H1 (cell line): ENCODE results near the gene HCST. TPM values are rescaled to one million over a fixed set of nuclear protein-coding genes. Genes with fewer than 3 reads are reported as not detected.

Source experiments
- CTCF ChIA-PET: fragments of 300-600 bp; sonication (Branson Sonifier 250); formaldehyde crosslinking; loops from one replicate; lab custom pipeline; 2021; ENCODE audit not compliant: partially characterized antibody; lab: Charles Lee
- POLR2A ChIA-PET: fragments of 300-600 bp; sonication (Branson Sonifier 250); formaldehyde crosslinking; loops from one replicate; lab custom pipeline; 2021; ENCODE audit warnings: inconsistent platforms; ENCODE audit not compliant: partially characterized antibody; lab: Charles Lee
- DNase-seq, 2 experiments: peaks; one replicate each; pipeline versions ENCODE4 v3.0.0 to v3.0.0-alpha.2; 2010 to 2022; ENCODE audit warnings: low spot score in 2 of 2, low read depth in 1 of 2, mixed read lengths in 1 of 2
- FAIRE-seq: peaks from 2 replicates; lab custom pipeline; 2011; peaks lifted over from hg19 to GRCh38; lab: Jason Lieb, UNC
- H2AFZ ChIP-seq: 2 replicates; pipeline ENCODE4 v1.8.1; 2012; ENCODE audit warnings: low read length, inconsistent platforms
- H2AK5ac ChIP-seq: 2 replicates; pipeline ENCODE4 v1.6.1; 2013; ENCODE audit warnings: low read depth, low read length
- H2BK120ac ChIP-seq: replicated peaks from 2 replicates; pipeline ENCODE3; 2013; ENCODE audit warnings: low read depth, low read length, inconsistent platforms
- H2BK12ac ChIP-seq: 2 replicates; pipeline ENCODE4 v1.6.1; 2013; ENCODE audit warnings: low read depth, low read length
- H2BK15ac ChIP-seq: 2 replicates; pipeline ENCODE4 v1.6.1; 2013; ENCODE audit warnings: low read length
- H2BK20ac ChIP-seq: 2 replicates; pipeline ENCODE4 v1.6.1; 2013; ENCODE audit warnings: low read length
- H2BK5ac ChIP-seq: 2 replicates; pipeline ENCODE4 v1.6.1; 2013; ENCODE audit warnings: low read depth, low read length
- H3K14ac ChIP-seq: 2 replicates; pipeline ENCODE4 v1.6.1; 2013; ENCODE audit warnings: inconsistent platforms; ENCODE audit not compliant: insufficient read length
- H3K18ac ChIP-seq: 2 replicates; pipeline ENCODE4 v1.6.1; 2013; ENCODE audit warnings: low read length; ENCODE audit errors: extremely low read depth
- H3K23ac ChIP-seq: 2 replicates; pipeline ENCODE4 v1.6.1; 2013; ENCODE audit warnings: inconsistent platforms; ENCODE audit not compliant: insufficient read length
- H3K23me2 ChIP-seq: 2 replicates; pipeline ENCODE4 v1.6.1; 2013; ENCODE audit warnings: low read depth, low read length
- H3K27ac ChIP-seq: 2 replicates; pipeline ENCODE4 v1.6.1; 2011; ENCODE audit warnings: low read depth, low read length, inconsistent platforms
- H3K27me3 ChIP-seq, 4 experiments: replicated peaks in 1 of 4; 1 replicate in 1 of 4; 2 replicates in 3 of 4; pipeline versions ENCODE4 v1.6.1 to v1.8.1; 2011 to 2013; ENCODE audit warnings: low read length in 3 of 4, mild to moderate bottlenecking in 3 of 4, inconsistent platforms in 2 of 4, mixed read lengths in 2 of 4, moderate library complexity in 1 of 4; ENCODE audit not compliant: control insufficient read depth in 3 of 4, insufficient read depth in 3 of 4; ENCODE audit errors: extremely low read depth in 1 of 4
- H3K36me3 ChIP-seq, 4 experiments: 2 replicates each; pipeline versions ENCODE4 v1.6.1 to v1.8.1; 2011 to 2013; ENCODE audit warnings: mild to moderate bottlenecking in 4 of 4, low read length in 3 of 4, moderate library complexity in 2 of 4, control low read depth in 1 of 4, inconsistent platforms in 1 of 4; ENCODE audit not compliant: insufficient read depth in 4 of 4, control insufficient read depth in 2 of 4
- H3K4ac ChIP-seq: replicated peaks from 2 replicates; pipeline ENCODE3; 2013; ENCODE audit warnings: low read length, low read depth, mixed read lengths, inconsistent platforms; ENCODE audit not compliant: insufficient read length
- H3K4me1 ChIP-seq, 4 experiments: replicated peaks in 1 of 4; 1 replicate in 1 of 4; 2 replicates in 3 of 4; pipeline versions ENCODE4 v1.6.1 to v1.8.1; 2011 to 2013; ENCODE audit warnings: low read length in 3 of 4, inconsistent platforms in 2 of 4, mixed read lengths in 1 of 4; ENCODE audit not compliant: insufficient read depth in 4 of 4, control insufficient read depth in 3 of 4
- H3K4me2 ChIP-seq, 2 experiments: 2 replicates each; pipeline versions ENCODE4 v1.6.1 to v1.8.1; 2011 to 2013; ENCODE audit warnings: low read depth in 2 of 2, low read length in 2 of 2, control low read depth in 1 of 2, inconsistent platforms in 1 of 2, mild to moderate bottlenecking in 1 of 2; ENCODE audit not compliant: insufficient read depth in 1 of 2
- H3K4me3 ChIP-seq, 4 experiments: fragments of 200-600, 300-600 bp in 1 of 4; sonication (generic), shearing (Covaris generic), sonication (Bioruptor Twin) in 1 of 4; 2 replicates each; pipeline versions ENCODE4 v1.5.1 to v1.8.1; 2011 to 2016; ENCODE audit warnings: low read length in 4 of 4, low read depth in 3 of 4, control low read depth in 2 of 4, inconsistent platforms in 2 of 4, mild to moderate bottlenecking in 2 of 4, mixed read lengths in 1 of 4, moderate library complexity in 1 of 4; ENCODE audit not compliant: insufficient read depth in 2 of 4; ENCODE audit errors: extremely low read depth in 1 of 4
- H3K56ac ChIP-seq: replicated peaks from 2 replicates; pipeline ENCODE3; 2013; ENCODE audit warnings: low read depth, mild to moderate bottlenecking, mixed read lengths, low read length, inconsistent platforms; ENCODE audit not compliant: insufficient read length
- H3K79me1 ChIP-seq: 2 replicates; pipeline ENCODE4 v1.6.1; 2013; ENCODE audit warnings: low read depth, low read length, control low read depth
- H3K79me2 ChIP-seq, 2 experiments: 2 replicates each; pipeline versions ENCODE4 v1.6.1 to v1.8.1; 2012 to 2013; ENCODE audit warnings: low read length in 2 of 2, mild to moderate bottlenecking in 2 of 2, inconsistent platforms in 1 of 2; ENCODE audit not compliant: insufficient read depth in 2 of 2, control insufficient read depth in 1 of 2
- H3K9ac ChIP-seq, 4 experiments: replicated peaks in 1 of 4; 1 replicate in 1 of 4; 2 replicates in 3 of 4; pipeline versions ENCODE4 v1.6.1 to v1.8.1; 2011 to 2013; ENCODE audit warnings: low read depth in 3 of 4, low read length in 3 of 4, control low read depth in 2 of 4, mild to moderate bottlenecking in 2 of 4, moderate library complexity in 2 of 4, inconsistent platforms in 1 of 4; ENCODE audit errors: extremely low read depth in 1 of 4
- H3K9me3 ChIP-seq, 2 experiments: 2 replicates each; pipeline versions ENCODE4 v1.6.1 to v1.8.1; 2012 to 2013; ENCODE audit warnings: mild to moderate bottlenecking in 2 of 2, moderate library complexity in 2 of 2, control low read depth in 1 of 2, inconsistent platforms in 1 of 2, low read depth in 1 of 2, low read length in 1 of 2, mixed read lengths in 1 of 2; ENCODE audit not compliant: insufficient read depth in 2 of 2
- H4K20me1 ChIP-seq, 2 experiments: replicated peaks in 1 of 2; 2 replicates each; pipeline versions ENCODE3 to v1.8.1; 2011 to 2013; ENCODE audit warnings: inconsistent platforms in 2 of 2, low read length in 2 of 2, mild to moderate bottlenecking in 1 of 2; ENCODE audit not compliant: insufficient read depth in 2 of 2, control insufficient read depth in 1 of 2
- H4K5ac ChIP-seq: 2 replicates; pipeline ENCODE4 v1.6.1; 2013; ENCODE audit warnings: low read length, low read depth, mixed read lengths, inconsistent platforms; ENCODE audit not compliant: insufficient read length
- H4K8ac ChIP-seq: 2 replicates; pipeline ENCODE4 v1.8.0; 2013; ENCODE audit warnings: mild to moderate bottlenecking, moderate library complexity, low read length, inconsistent platforms; ENCODE audit not compliant: insufficient read depth; ENCODE audit errors: extremely low read depth
- H4K91ac ChIP-seq: replicated peaks from 2 replicates; pipeline ENCODE3; 2013; ENCODE audit warnings: low read length, mixed read lengths, inconsistent platforms; ENCODE audit not compliant: insufficient read length
- BACH1 ChIP-seq: IDR thresholded peaks from 2 replicates; pipeline ENCODE4 v1.6.1; 2012; ENCODE audit warnings: low read length, improper control_type of control experiment
- BRCA1 ChIP-seq: IDR thresholded peaks from 2 replicates; pipeline ENCODE4 v1.6.1; 2012; ENCODE audit warnings: low read depth, low read length, improper control_type of control experiment
- CTBP2 ChIP-seq: IDR thresholded peaks from 2 replicates; pipeline ENCODE4 v1.7.0; 2011; ENCODE audit warnings: borderline replicate concordance, mild to moderate bottlenecking, moderate library complexity, mixed read lengths, low read length; ENCODE audit not compliant: insufficient read depth, insufficient read length
- EGR1 ChIP-seq: IDR thresholded peaks from 2 replicates; pipeline ENCODE4 v1.6.1; 2011; ENCODE audit warnings: low read depth, low read length, borderline replicate concordance
- EZH2 ChIP-seq: fragments of 200-600 bp; sonication (generic); IDR thresholded peaks from 2 replicates; pipeline ENCODE4 v1.7.1; 2012; ENCODE audit warnings: low read depth, mild to moderate bottlenecking, moderate library complexity, low read length, inconsistent platforms; ENCODE audit not compliant: severe bottlenecking
- HDAC2 ChIP-seq, 2 experiments: fragments of 300-600 bp in 1 of 2; sonication (generic) in 1 of 2; IDR thresholded peaks; 2 replicates each; pipeline ENCODE4 v1.6.1; 2011 to 2012; ENCODE audit warnings: low read depth in 2 of 2, low read length in 2 of 2, mild to moderate bottlenecking in 2 of 2, moderate library complexity in 2 of 2, borderline replicate concordance in 1 of 2, inconsistent platforms in 1 of 2
- HDAC6 ChIP-seq: IDR thresholded peaks from one replicate; pipeline ENCODE4 v1.7.1; 2012; ENCODE audit warnings: low read depth, mild to moderate bottlenecking, inconsistent platforms, low read length, moderate library complexity
- PHF8 ChIP-seq: fragments of 200-600 bp; sonication (generic); conservative IDR thresholded peaks from 2 replicates; pipeline ENCODE4 v1.7.1; 2012; ENCODE audit warnings: low read depth, mild to moderate bottlenecking, inconsistent platforms, low read length, moderate library complexity
- POU5F1 ChIP-seq: IDR thresholded peaks from 2 replicates; pipeline ENCODE4 v1.6.1; 2011; ENCODE audit warnings: low read depth, mild to moderate bottlenecking, low read length, moderate library complexity
- RAD21 ChIP-seq, 2 experiments: IDR thresholded peaks in 1 of 2; conservative IDR thresholded peaks in 1 of 2; 2 replicates each; pipeline ENCODE4 v1.6.1; 2011; ENCODE audit warnings: low read depth in 2 of 2, low read length in 2 of 2, improper control_type of control experiment in 1 of 2, inconsistent platforms in 1 of 2, mild to moderate bottlenecking in 1 of 2, moderate library complexity in 1 of 2
- SP4 ChIP-seq: IDR thresholded peaks from 2 replicates; pipeline ENCODE4 v1.6.1; 2012; ENCODE audit warnings: low read length, inconsistent platforms
- ZNF274 ChIP-seq: IDR thresholded peaks from 2 replicates; pipeline ENCODE4 v1.7.0; 2012; ENCODE audit warnings: low read length, borderline replicate concordance; ENCODE audit errors: extremely low read depth
- WGBS, 2 experiments: shearing (Covaris generic) in 1 of 2; methylation state at CpG; one replicate each; pipeline versions ENCODE4 v1.1.6 to v1.1.7; 2013 to 2015; ENCODE audit warnings: low lambda C conversion rate in 2 of 2, mixed read lengths in 2 of 2, inconsistent platforms in 1 of 2, low coverage in 1 of 2, missing lambda C conversion rate in 1 of 2; ENCODE audit not compliant: insufficient replicate concordance in 2 of 2, insufficient coverage in 1 of 2, insufficient read length in 1 of 2; ENCODE audit errors: extremely low coverage in 1 of 2, missing lambda C conversion rate in 1 of 2; 5-methylcytosine and 5-hydroxymethylcytosine counted together
- polyA plus RNA-seq, 7 experiments: library from polyadenylated mRNA; depleted of rRNA in 3 of 7; stranded (reverse) in 5 of 7; unstranded in 2 of 7; fragments of >200 nt in 5 of 7; fragments of 200-250 nt in 2 of 7; gene quantifications; 1 replicate in 5 of 7; 2 replicates in 1 of 7; 4 replicates in 1 of 7; pipeline versions ENCODE4 v1.2.1 to v1.2.3, GENCODE V29; 2011 to 2013; ENCODE audit warnings: missing spikeins in 2 of 7, mixed read lengths in 2 of 7
- total RNA-seq: library from RNA; stranded (reverse); fragmentation: NEBNext Ultra II Directional; extraction: Animal tissue kit (Norgen Biotek cat#: 25700); gene quantifications from 2 replicates; pipeline ENCODE4 v1.2.1, GENCODE V29; 2021
- TF ChIP-seq, protein P1 (sequence below): IDR thresholded peaks from 2 replicates; pipeline ENCODE4 v1.6.1; 2011; ENCODE audit warnings: low read depth, mild to moderate bottlenecking, low read length; ENCODE audit not compliant: insufficient read depth

Gene HCST
- total and polyA plus RNA-seq, 2 of the 8 experiments (the other 6 are each of a cell fraction or from before 2014, with no cell fraction given), result 2.8 TPM; not detected in 1

DNA sequence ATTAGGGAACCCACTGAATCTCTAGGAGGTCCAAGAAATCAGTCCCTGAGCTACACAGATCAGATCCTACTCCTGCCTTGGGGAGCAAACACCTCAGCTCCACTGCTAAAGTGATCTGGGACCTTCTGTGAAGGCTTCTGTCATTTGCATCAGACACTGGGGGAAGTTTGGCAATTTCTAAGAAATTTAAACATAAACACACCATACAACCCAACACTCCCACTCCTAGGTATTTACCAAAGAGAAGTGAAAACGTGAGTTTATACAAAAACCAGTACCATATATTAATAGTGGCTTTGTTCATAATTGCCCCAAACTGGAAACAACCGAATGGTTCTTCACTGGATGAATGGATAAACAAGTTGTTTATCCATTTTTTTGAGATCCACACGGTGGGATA lies 13.1 kb downstream of the HCST start:
- Histone ChIP-seq H3K18ac (no peak overlapping the region), H2BK5ac (no peak overlapping the region), H3K79me2 (no peaks in the 10 kb centered on the region), H4K8ac (no peak overlapping the region), H3K4me1 (no peaks in the 10 kb centered on the region), H4K20me1 (no peaks in the 10 kb centered on the region), H2BK12ac (no peak overlapping the region), H4K91ac (no peak overlapping the region), H3K79me1 (no peaks in the 10 kb centered on the region), H3K4ac (no peak overlapping the region), H3K36me3 (no peaks in the 10 kb centered on the region), H3K23me2 (no peaks in the 10 kb centered on the region), H3K14ac (no peak overlapping the region), H2BK20ac (no peak overlapping the region), H3K9me3 (no peaks in the 10 kb centered on the region), H3K27ac (no peak overlapping the region), H2BK15ac (no peak overlapping the region), H2BK120ac (no peak overlapping the region), H3K56ac (no peak overlapping the region), H3K9ac (no peak overlapping the region), H3K4me2 (no peak overlapping the region), H3K4me3 (no peak overlapping the region), H3K27me3 (no peaks in the 10 kb centered on the region), H4K5ac (no peak overlapping the region), H2AK5ac (no peak overlapping the region), H3K23ac (no peak overlapping the region), H2AFZ (no peak overlapping the region)
- no peak for FAIRE-seq
- ChIA-PET CTCF (interaction anchor here (1.0 to 4.4 kb wide), 4 partner anchors 10 to 119 kb away, joined by 3 to 13 read pairs (median 4); no protein-coding TSS in a partner anchor), POLR2A (no interaction called here)
- no peak for DNase-seq
- WGBS, 2 experiments, result 80% methylated on average over 3 of the region's 3 CpGs; no CpG with 5 or more reads in 1 of the 2 experiments
- TF ChIP-seq HDAC6 (no peak), POU5F1 (no peak), CTBP2 (no peak), ZNF274 (no peak), SP4 (no peak), BACH1 (no peak), EZH2 (no peak), EGR1 (no peak), PHF8 (no peak), HDAC2 (IDR thresholded peaks at IDR 0.05; ENCODE audit: borderline replicate concordance in 1 of 2, low read depth in 2 of 2, low read length in 2 of 2) (no peak), BRCA1 (no peak), RAD21 (IDR thresholded peaks at IDR 0.05 in 1 of 2, conservative IDR thresholded peaks at IDR 0.05 in 1 of 2; ENCODE audit: low read depth in 2 of 2, low read length in 2 of 2) (no peak)
- TF ChIP-seq, protein P1, sequence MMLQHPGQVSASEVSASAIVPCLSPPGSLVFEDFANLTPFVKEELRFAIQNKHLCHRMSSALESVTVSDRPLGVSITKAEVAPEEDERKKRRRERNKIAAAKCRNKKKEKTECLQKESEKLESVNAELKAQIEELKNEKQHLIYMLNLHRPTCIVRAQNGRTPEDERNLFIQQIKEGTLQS, result no peak
